ENCODE measurements around the gene INTS1. TPM values are rescaled to one million over a fixed set of nuclear protein-coding genes. Genes with fewer than 3 reads are reported as not detected.

Gene INTS1
- total RNA-seq, 6 donors from 2014 or later, result 38.6 to 215 (median 72.3) TPM

GRCh38 chr7:1508277-1508758 lies 4.1 kb upstream of the INTS1 start:
- WGBS, 2 donors, result 63 to 74% methylated on average over 8 to 10 of the region's 10 CpGs
- no peak overlapping the region for H3K4me3 ChIP-seq

DNA sequence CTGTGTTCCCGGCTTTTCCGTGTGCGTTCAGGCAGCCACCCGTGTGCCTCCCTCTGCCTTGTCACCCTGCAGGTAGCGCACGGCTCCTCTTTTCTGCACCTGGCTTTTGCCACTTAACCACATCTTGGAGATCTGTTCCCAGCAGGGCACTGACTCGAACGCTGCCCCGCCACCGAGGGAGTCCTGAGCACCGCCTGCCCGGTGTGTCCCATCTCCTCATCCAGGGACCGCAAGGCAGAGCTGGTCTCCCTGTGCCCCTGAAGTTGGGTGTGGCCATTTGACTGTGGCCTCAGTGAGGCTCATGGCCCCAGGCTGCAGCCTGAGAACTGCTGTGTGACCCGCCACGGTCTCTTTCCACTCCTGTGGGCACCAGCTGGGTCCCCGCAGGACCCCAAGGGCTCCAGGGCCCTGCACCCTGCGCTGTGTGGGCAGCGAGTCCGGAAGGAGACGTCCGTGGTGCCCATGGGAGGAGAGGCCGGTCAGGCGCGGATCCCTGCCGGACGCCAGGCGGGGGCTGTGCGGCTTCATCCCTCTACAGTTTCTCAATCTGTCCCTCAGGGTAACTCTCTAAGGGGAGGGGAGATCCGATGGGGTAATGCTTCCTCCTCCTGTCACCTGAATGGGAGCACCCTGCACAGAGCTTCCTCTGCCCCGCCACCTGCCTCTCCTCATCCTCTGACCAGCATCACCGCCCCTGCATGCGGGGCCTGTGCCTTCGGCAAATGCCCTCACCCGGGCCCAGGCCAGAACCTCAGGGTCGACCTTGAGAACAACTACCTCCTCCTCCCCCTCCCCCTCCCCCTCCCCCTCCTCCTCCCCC lies 1.8 kb upstream of the INTS1 start:
- Histone ChIP-seq H3K4me3 (peak overlapping the region in 1 of 4 donors; percentile 4), H3K27ac (peak overlapping the region in 2 of 4 donors; percentile 42), H3K36me3 (peaks cover 0 to 19% (median 12%) of the 10 kb centered on the region in 4 donors), H3K27me3 (no peaks in the 10 kb centered on the region), H3K9me3 (no peaks in the 10 kb centered on the region), H3K4me1 (peaks cover 14 to 32% (median 24%) of the 10 kb centered on the region in 4 donors)
- DNase-seq (peak in 1 of 2 donors; percentile 81), ATAC-seq (ENCODE audit: low FRiP score in 2 of 2) (no peak)
- 65 to 69% methylated on average over 24 to 35 of the region's 35 CpGs for WGBS, 2 donors
- TF ChIP-seq, protein P1, sequence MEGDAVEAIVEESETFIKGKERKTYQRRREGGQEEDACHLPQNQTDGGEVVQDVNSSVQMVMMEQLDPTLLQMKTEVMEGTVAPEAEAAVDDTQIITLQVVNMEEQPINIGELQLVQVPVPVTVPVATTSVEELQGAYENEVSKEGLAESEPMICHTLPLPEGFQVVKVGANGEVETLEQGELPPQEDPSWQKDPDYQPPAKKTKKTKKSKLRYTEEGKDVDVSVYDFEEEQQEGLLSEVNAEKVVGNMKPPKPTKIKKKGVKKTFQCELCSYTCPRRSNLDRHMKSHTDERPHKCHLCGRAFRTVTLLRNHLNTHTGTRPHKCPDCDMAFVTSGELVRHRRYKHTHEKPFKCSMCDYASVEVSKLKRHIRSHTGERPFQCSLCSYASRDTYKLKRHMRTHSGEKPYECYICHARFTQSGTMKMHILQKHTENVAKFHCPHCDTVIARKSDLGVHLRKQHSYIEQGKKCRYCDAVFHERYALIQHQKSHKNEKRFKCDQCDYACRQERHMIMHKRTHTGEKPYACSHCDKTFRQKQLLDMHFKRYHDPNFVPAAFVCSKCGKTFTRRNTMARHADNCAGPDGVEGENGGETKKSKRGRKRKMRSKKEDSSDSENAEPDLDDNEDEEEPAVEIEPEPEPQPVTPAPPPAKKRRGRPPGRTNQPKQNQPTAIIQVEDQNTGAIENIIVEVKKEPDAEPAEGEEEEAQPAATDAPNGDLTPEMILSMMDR (IDR thresholded peaks at IDR 0.05), result no peak
- TF ChIP-seq POLR2AphosphoS5 (IDR thresholded peaks at IDR 0.05) (no peak), EP300 (IDR thresholded peaks at IDR 0.05) (no peak), POLR2A (IDR thresholded peaks at IDR 0.05) (no peak)

More at GRCh38 chr7:1508277-1508758, 4.1 kb upstream of the INTS1 start:
- ATAC-seq (ENCODE audit: low FRiP score in 2 of 2) (no peak), DNase-seq (no peak)
- TF ChIP-seq, protein P1 (IDR thresholded peaks at IDR 0.05), result no peak
- TF ChIP-seq POLR2AphosphoS5 (IDR thresholded peaks at IDR 0.05) (no peak), EP300 (IDR thresholded peaks at IDR 0.05) (no peak), POLR2A (IDR thresholded peaks at IDR 0.05) (no peak)
- Histone ChIP-seq H3K27ac (no peak overlapping the region), H3K9me3 (no peaks in the 10 kb centered on the region), H3K4me1 (peaks cover 4 to 20% (median 16%) of the 10 kb centered on the region in 4 donors), H3K36me3 (no peaks in the 10 kb centered on the region), H3K27me3 (no peaks in the 10 kb centered on the region)

DNA sequence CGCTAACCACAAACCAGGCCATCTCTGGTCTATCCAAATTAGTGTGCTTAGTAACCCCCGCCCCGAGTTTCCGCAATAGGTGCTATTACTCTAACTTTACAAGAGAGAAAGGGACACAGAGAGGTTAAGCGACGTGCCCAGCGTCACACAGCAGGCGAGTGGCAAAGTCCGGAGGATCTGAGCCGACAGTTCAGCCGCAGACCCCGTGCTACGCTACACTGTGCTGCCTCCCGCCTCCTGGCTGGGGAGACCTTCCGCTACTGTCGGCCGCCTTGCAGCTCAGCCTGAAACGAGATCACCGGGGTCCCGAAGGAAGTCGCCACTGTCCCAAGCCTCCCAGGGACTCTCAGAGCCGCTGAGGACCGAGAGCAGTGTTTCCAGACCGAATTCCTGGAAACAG lies 799 bp downstream of the INTS1 start:
- Histone ChIP-seq H3K9me3 (no peaks in the 10 kb centered on the region), H3K4me1 (peaks cover 14 to 32% (median 24%) of the 10 kb centered on the region in 4 donors), H3K27me3 (no peaks in the 10 kb centered on the region), H3K36me3 (peaks cover 12 to 44% (median 38%) of the 10 kb centered on the region in 4 donors), H3K4me3 (peak overlapping the region; percentile 85 to 99 (median 92)), H3K27ac (peak overlapping the region in 2 of 4 donors; percentile 69 to 74)
- no peak for ATAC-seq (ENCODE audit: low FRiP score in 2 of 2)
- DNase-seq, result peak in 1 of 2 donors; percentile 34
- WGBS, 2 donors, result 25 to 43% methylated on average over 24 of the region's 24 CpGs
- TF ChIP-seq EP300 (IDR thresholded peaks at IDR 0.05) (no peak), POLR2AphosphoS5 (IDR thresholded peaks at IDR 0.05) (no peak), POLR2A (IDR thresholded peaks at IDR 0.05) (no peak)
- TF ChIP-seq, protein P1 (IDR thresholded peaks at IDR 0.05), result no peak

- DNase-seq, result peak in 1 of 2 donors; percentile 66
- WGBS, 2 donors, result 84 to 91% methylated on average over 18 to 20 of the region's 20 CpGs
- Histone ChIP-seq H3K27me3 (no peaks in the 10 kb centered on the region), H3K9me3 (no peaks in the 10 kb centered on the region), H3K27ac (no peak overlapping the region), H3K4me3 (peak overlapping the region in 3 of 4 donors; percentile 85 to 99 (median 88)), H3K4me1 (peaks cover 14 to 32% (median 24%) of the 10 kb centered on the region in 4 donors), H3K36me3 (peaks cover 17 to 50% (median 43%) of the 10 kb centered on the region in 4 donors)
- ATAC-seq (ENCODE audit: low FRiP score in 2 of 2), result no peak
- TF ChIP-seq, protein P1 (IDR thresholded peaks at IDR 0.05), result no peak
- TF ChIP-seq EP300 (IDR thresholded peaks at IDR 0.05), result no peak
- TF ChIP-seq POLR2A (IDR thresholded peaks at IDR 0.05), result no peak
- TF ChIP-seq POLR2AphosphoS5 (IDR thresholded peaks at IDR 0.05), result no peak
Observed at GRCh38 chr7:1502845-1503244, 1.3 kb downstream of the INTS1 start.
